Endodermal cell (in vitro differentiated cells): ENCODE data around the gene SLFN11. TPM values are rescaled to one million over a fixed set of nuclear protein-coding genes. Genes with fewer than 3 reads are reported as not detected.

Experiments
- DNase-seq: peaks from one replicate; pipeline ENCODE4 v3.0.0-alpha.2; 2017
- H3K27ac ChIP-seq: 2 replicates; pipeline ENCODE4 v1.5.1; 2013; ENCODE audit warnings: mild to moderate bottlenecking, low read depth, low read length, moderate library complexity
- H3K27me3 ChIP-seq: 2 replicates; pipeline ENCODE4 v1.6.1; 2013; ENCODE audit warnings: mild to moderate bottlenecking, low read length, moderate library complexity; ENCODE audit not compliant: insufficient read depth, control insufficient read depth, poor library complexity, severe bottlenecking
- H3K36me3 ChIP-seq: 2 replicates; pipeline ENCODE4 v1.7.0; 2013; ENCODE audit warnings: mild to moderate bottlenecking, low read length, moderate library complexity; ENCODE audit not compliant: control insufficient read depth, insufficient read depth
- H3K4me1 ChIP-seq: one replicate; pipeline ENCODE4 v1.7.0; 2013; ENCODE audit warnings: low read length; ENCODE audit not compliant: control insufficient read depth, insufficient read depth
- H3K4me3 ChIP-seq: 2 replicates; pipeline ENCODE4 v1.5.1; 2013; ENCODE audit warnings: mild to moderate bottlenecking, low read length, moderate library complexity
- H3K9ac ChIP-seq: 2 replicates; pipeline ENCODE4 v1.6.1; 2013; ENCODE audit warnings: mild to moderate bottlenecking, low read length, moderate library complexity; ENCODE audit not compliant: poor library complexity, severe bottlenecking; ENCODE audit errors: extremely low read depth
- H3K9me3 ChIP-seq: 2 replicates; pipeline ENCODE4 v1.6.1; 2013; ENCODE audit warnings: mild to moderate bottlenecking, low read length, moderate library complexity; ENCODE audit not compliant: control insufficient read depth
- H3K27ac Mint-ChIP-seq: 2 replicates; pipeline ENCODE4 v1.8.0; 2020; ENCODE audit warnings: mixed read lengths
- H3K27me3 Mint-ChIP-seq: 2 replicates; pipeline ENCODE4 v1.8.0; 2021; ENCODE audit warnings: mild to moderate bottlenecking, mixed read lengths; ENCODE audit not compliant: insufficient read depth
- H3K36me3 Mint-ChIP-seq: 2 replicates; pipeline ENCODE4 v1.8.0; 2020; ENCODE audit warnings: low read depth, mixed read lengths
- H3K4me1 Mint-ChIP-seq: 2 replicates; pipeline ENCODE4 v1.8.0; 2020; ENCODE audit warnings: mixed read lengths
- H3K4me3 Mint-ChIP-seq: 2 replicates; pipeline ENCODE4 v1.8.0; 2020; ENCODE audit warnings: mild to moderate bottlenecking, moderate library complexity, mixed read lengths
- H3K9me3 Mint-ChIP-seq: 2 replicates; pipeline ENCODE4 v1.8.0; 2020; ENCODE audit warnings: mild to moderate bottlenecking, mixed read lengths
- WGBS, 2 experiments: methylation state at CpG; one replicate each; pipeline versions ENCODE4 v1.1.5 to v1.1.7; 2013; ENCODE audit warnings: missing lambda C conversion rate in 2 of 2, mixed read lengths in 1 of 2; ENCODE audit not compliant: insufficient coverage in 1 of 2, insufficient read length in 1 of 2; 5-methylcytosine and 5-hydroxymethylcytosine counted together
- total RNA-seq, 2 donors: library from RNA; stranded (reverse); fragmentation: NEBNext Ultra II Directional in 1 of 2; extraction: Animal tissue kit (Norgen Biotek cat#: 25700) in 1 of 2; gene quantifications; 2 replicates in 1 of 2; 3 replicates in 1 of 2; pipeline ENCODE4 v1.2.1, GENCODE V29; 2021
- TF ChIP-seq, protein P1 (sequence below): fragments of 200-600 bp; sonication (generic); conservative IDR thresholded peaks from 2 replicates; pipeline ENCODE4 v1.5.0; 2021; ENCODE audit warnings: antibody characterized with exemption, mild to moderate bottlenecking

The SLFN11 gene
- total RNA-seq, 2 donors from 2014 or later: 0.31 to 0.71 TPM

GRCh38 chr17:35387496-35387895 lies 14.1 kb upstream of the SLFN11 start:
- no peaks in the 10 kb centered on the region for H3K36me3 ChIP-seq
- H3K9ac ChIP-seq: no peak overlapping the region
- H3K4me3 ChIP-seq: no peak overlapping the region
- Mint-ChIP-seq H3K4me3 (no peak overlapping the region), H3K27ac (no peak overlapping the region), H3K9me3 (no peaks in the 10 kb centered on the region), H3K36me3 (no peaks in the 10 kb centered on the region), H3K4me1 (peaks cover 4% of the 10 kb centered on the region), H3K27me3 (peaks cover 2% of the 10 kb centered on the region)
- no peaks in the 10 kb centered on the region for H3K4me1 ChIP-seq
- TF ChIP-seq, protein P1, sequence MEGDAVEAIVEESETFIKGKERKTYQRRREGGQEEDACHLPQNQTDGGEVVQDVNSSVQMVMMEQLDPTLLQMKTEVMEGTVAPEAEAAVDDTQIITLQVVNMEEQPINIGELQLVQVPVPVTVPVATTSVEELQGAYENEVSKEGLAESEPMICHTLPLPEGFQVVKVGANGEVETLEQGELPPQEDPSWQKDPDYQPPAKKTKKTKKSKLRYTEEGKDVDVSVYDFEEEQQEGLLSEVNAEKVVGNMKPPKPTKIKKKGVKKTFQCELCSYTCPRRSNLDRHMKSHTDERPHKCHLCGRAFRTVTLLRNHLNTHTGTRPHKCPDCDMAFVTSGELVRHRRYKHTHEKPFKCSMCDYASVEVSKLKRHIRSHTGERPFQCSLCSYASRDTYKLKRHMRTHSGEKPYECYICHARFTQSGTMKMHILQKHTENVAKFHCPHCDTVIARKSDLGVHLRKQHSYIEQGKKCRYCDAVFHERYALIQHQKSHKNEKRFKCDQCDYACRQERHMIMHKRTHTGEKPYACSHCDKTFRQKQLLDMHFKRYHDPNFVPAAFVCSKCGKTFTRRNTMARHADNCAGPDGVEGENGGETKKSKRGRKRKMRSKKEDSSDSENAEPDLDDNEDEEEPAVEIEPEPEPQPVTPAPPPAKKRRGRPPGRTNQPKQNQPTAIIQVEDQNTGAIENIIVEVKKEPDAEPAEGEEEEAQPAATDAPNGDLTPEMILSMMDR: no peak
- H3K27ac ChIP-seq: no peak overlapping the region
- no peaks in the 10 kb centered on the region for H3K27me3 ChIP-seq
- no peak for DNase-seq
- H3K9me3 ChIP-seq: no peaks in the 10 kb centered on the region

DNA sequence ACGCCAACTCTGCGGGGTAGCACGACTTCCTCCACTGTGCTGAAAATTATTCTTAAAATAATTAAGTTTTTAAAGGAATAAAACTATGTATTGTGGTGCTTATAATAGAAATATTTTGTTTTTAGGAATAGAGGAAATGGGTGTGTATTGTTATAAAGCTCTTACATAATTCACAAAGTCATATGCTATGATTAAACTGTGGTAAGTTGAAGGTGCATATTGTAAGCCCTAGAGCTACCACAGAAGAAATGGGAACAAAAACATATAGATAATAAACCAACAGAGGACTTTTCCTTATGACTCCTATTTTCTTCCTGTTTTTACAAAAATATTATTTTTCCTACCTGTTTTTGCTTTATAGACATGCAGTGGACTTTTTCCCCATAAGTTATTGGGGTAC lies 4.3 kb upstream of the SLFN11 start:
- Histone ChIP-seq H3K36me3 (no peaks in the 10 kb centered on the region), H3K27ac (no peak overlapping the region), H3K9ac (no peak overlapping the region), H3K4me1 (peaks cover 5% of the 10 kb centered on the region), H3K4me3 (no peak overlapping the region), H3K27me3 (peaks cover 54% of the 10 kb centered on the region), H3K9me3 (no peaks in the 10 kb centered on the region)
- TF ChIP-seq, protein P1: no peak
- H3K27me3 Mint-ChIP-seq: peaks cover 49% of the 10 kb centered on the region
- peaks cover 10% of the 10 kb centered on the region for H3K9me3 Mint-ChIP-seq
- H3K27ac Mint-ChIP-seq: no peak overlapping the region
- no peak overlapping the region for H3K4me3 Mint-ChIP-seq
- H3K4me1 Mint-ChIP-seq: peaks cover 10% of the 10 kb centered on the region
- H3K36me3 Mint-ChIP-seq: no peaks in the 10 kb centered on the region
- no peak for DNase-seq
- 95 to 100% methylated on average over 2 to 3 of the region's 3 CpGs for WGBS, 2 experiments

GRCh38 chr17:35377068-35377467 lies 3.6 kb upstream of the SLFN11 start:
- DNase-seq: no peak
- Mint-ChIP-seq H3K4me1 (peaks cover 10% of the 10 kb centered on the region), H3K4me3 (no peak overlapping the region), H3K36me3 (no peaks in the 10 kb centered on the region), H3K27ac (no peak overlapping the region), H3K27me3 (peaks cover 55% of the 10 kb centered on the region), H3K9me3 (peaks cover 10% of the 10 kb centered on the region)
- WGBS, 2 experiments: 87 to 100% methylated on average over 2 of the region's 2 CpGs
- Histone ChIP-seq H3K9ac (no peak overlapping the region), H3K36me3 (no peaks in the 10 kb centered on the region), H3K4me1 (peaks cover 5% of the 10 kb centered on the region), H3K27me3 (peaks cover 60% of the 10 kb centered on the region), H3K9me3 (no peaks in the 10 kb centered on the region), H3K4me3 (no peak overlapping the region), H3K27ac (no peak overlapping the region)
- TF ChIP-seq, protein P1: no peak
